Progenitor cell of endocrine pancreas (in vitro differentiated cells): Measurements from ENCODE around the gene CFDP1. TPM values are rescaled to one million over a fixed set of nuclear protein-coding genes. Genes with fewer than 3 reads are reported as not detected.

Source experiments
- DNase-seq: peaks from one replicate; pipeline ENCODE4 v3.0.0; 2021; ENCODE audit warnings: low spot score; ENCODE audit not compliant: unreplicated experiment
- H3K27ac Mint-ChIP-seq: 2 replicates; pipeline ENCODE4 v1.8.0; 2021; ENCODE audit warnings: mild to moderate bottlenecking, moderate library complexity, mixed read lengths
- H3K27me3 Mint-ChIP-seq: 2 replicates; pipeline ENCODE4 v1.8.0; 2021; ENCODE audit warnings: mixed read lengths
- H3K36me3 Mint-ChIP-seq: 2 replicates; pipeline ENCODE4 v1.8.0; 2022; ENCODE audit warnings: mixed read lengths; ENCODE audit not compliant: insufficient read depth
- H3K4me1 Mint-ChIP-seq: 2 replicates; pipeline ENCODE4 v1.8.0; 2021; ENCODE audit warnings: low read depth, mixed read lengths
- H3K4me3 Mint-ChIP-seq: 2 replicates; pipeline ENCODE4 v1.8.0; 2021; ENCODE audit warnings: low read depth, mild to moderate bottlenecking, moderate library complexity, mixed read lengths
- H3K9me3 Mint-ChIP-seq: 2 replicates; pipeline ENCODE4 v1.8.0; 2021; ENCODE audit warnings: low read depth, mixed read lengths
- CTCF ChIP-seq: fragments of 200-600 bp; sonication (generic); IDR thresholded peaks from one replicate; pipeline ENCODE4 v1.5.0; 2021; ENCODE audit warnings: antibody characterized with exemption, mild to moderate bottlenecking; ENCODE audit not compliant: unreplicated experiment
- total RNA-seq: library from RNA; stranded (reverse); gene quantifications from 2 replicates; pipeline ENCODE4 v1.2.1, GENCODE V29; 2021

CFDP1 gene
- total RNA-seq, 1 donor from 2014 or later = 94.6 TPM

- DNase-seq = no peak
- no peaks in the 10 kb centered on the region for H3K27me3 Mint-ChIP-seq
- TF ChIP-seq CTCF = no peak
- H3K27ac Mint-ChIP-seq = no peak overlapping the region
- no peaks in the 10 kb centered on the region for H3K9me3 Mint-ChIP-seq
- H3K4me1 Mint-ChIP-seq = peaks cover 25% of the 10 kb centered on the region
- H3K4me3 Mint-ChIP-seq = no peak overlapping the region
- peaks cover 4% of the 10 kb centered on the region for H3K36me3 Mint-ChIP-seq
These were observed 110.1 kb downstream of the CFDP1 start for GRCh38 chr16:75323198-75323597.

GRCh38 chr16:75322740-75323139 is 110.6 kb downstream of the CFDP1 start:
- no peaks in the 10 kb centered on the region for H3K27me3 Mint-ChIP-seq
- no peak for TF ChIP-seq CTCF
- H3K36me3 Mint-ChIP-seq = peaks cover 4% of the 10 kb centered on the region
- H3K27ac Mint-ChIP-seq = no peak overlapping the region
- H3K4me3 Mint-ChIP-seq = no peak overlapping the region
- H3K4me1 Mint-ChIP-seq = peaks cover 27% of the 10 kb centered on the region
- DNase-seq = no peak
- H3K9me3 Mint-ChIP-seq = no peaks in the 10 kb centered on the region

GRCh38 chr16:75320435-75320834 is 112.9 kb downstream of the CFDP1 start:
- TF ChIP-seq CTCF = no peak
- peaks cover 17% of the 10 kb centered on the region for H3K4me1 Mint-ChIP-seq
- H3K9me3 Mint-ChIP-seq = no peaks in the 10 kb centered on the region
- no peaks in the 10 kb centered on the region for H3K27me3 Mint-ChIP-seq
- no peak overlapping the region for H3K27ac Mint-ChIP-seq
- no peak for DNase-seq
- no peak overlapping the region for H3K4me3 Mint-ChIP-seq
- H3K36me3 Mint-ChIP-seq = peaks cover 7% of the 10 kb centered on the region

- no peak for TF ChIP-seq CTCF
- Mint-ChIP-seq H3K4me1 (peaks cover 13% of the 10 kb centered on the region), H3K27me3 (no peaks in the 10 kb centered on the region), H3K9me3 (no peaks in the 10 kb centered on the region), H3K27ac (no peak overlapping the region), H3K4me3 (no peak overlapping the region), H3K36me3 (peaks cover 5% of the 10 kb centered on the region)
- no peak for DNase-seq
These were observed 113.5 kb downstream of the CFDP1 start for GRCh38 chr16:75319513-75320411.

- Mint-ChIP-seq H3K27me3 (no peaks in the 10 kb centered on the region), H3K9me3 (no peaks in the 10 kb centered on the region), H3K36me3 (peaks cover 7% of the 10 kb centered on the region), H3K4me1 (peaks cover 8% of the 10 kb centered on the region), H3K27ac (no peak overlapping the region), H3K4me3 (no peak overlapping the region)
- no peak for DNase-seq
- TF ChIP-seq CTCF = no peak
These were observed 114.6 kb downstream of the CFDP1 start for GRCh38 chr16:75318737-75319136.
